Kidney (tissue), 14 donors: ENCODE measurements around the gene ZFP36L1. TPM values are rescaled to one million over a fixed set of nuclear protein-coding genes. Genes with fewer than 3 reads are reported as not detected.

Source experiments
- DNase-seq, 5 donors: peaks; one replicate each; pipeline ENCODE4 v3.0.0-alpha.2; 2013 to 2020
- FAIRE-seq: peaks from 2 replicates; lab custom pipeline; 2012; peaks lifted over from hg19 to GRCh38; lab: Jason Lieb, UNC
- H3K27ac ChIP-seq, 2 donors: one replicate each; pipeline ENCODE4 v1.7.0; 2013; ENCODE audit warnings: low read depth in 2 of 2, low read length in 2 of 2, inconsistent platforms in 1 of 2
- H3K27me3 ChIP-seq: one replicate; pipeline ENCODE4 v1.7.1; 2013; ENCODE audit warnings: low read length, inconsistent platforms; ENCODE audit not compliant: control insufficient read depth, insufficient read depth
- H3K36me3 ChIP-seq, 3 donors: one replicate each; pipeline versions ENCODE4 v1.7.0 to v1.7.1; 2013; ENCODE audit warnings: low read length in 3 of 3, control low read depth in 1 of 3, inconsistent platforms in 1 of 3; ENCODE audit not compliant: insufficient read depth in 3 of 3, control insufficient read depth in 2 of 3
- H3K4me1 ChIP-seq, 3 donors: one replicate each; pipeline versions ENCODE4 v1.7.0 to v1.7.1; 2013; ENCODE audit warnings: low read length in 3 of 3, inconsistent platforms in 1 of 3, low read depth in 1 of 3; ENCODE audit not compliant: control insufficient read depth in 2 of 3, insufficient read depth in 2 of 3
- H3K4me3 ChIP-seq, 3 donors: one replicate each; pipeline versions ENCODE4 v1.7.0 to v1.8.1; 2013; ENCODE audit warnings: low read length in 3 of 3, control low read depth in 1 of 3, inconsistent platforms in 1 of 3
- H3K9ac ChIP-seq, 3 donors: one replicate each; pipeline versions ENCODE4 v1.7.0 to v1.7.1; 2013; ENCODE audit warnings: low read length in 3 of 3, control low read depth in 1 of 3, inconsistent platforms in 1 of 3
- H3K9me3 ChIP-seq, 3 donors: one replicate each; pipeline versions ENCODE4 v1.7.0 to v1.7.1; 2013; ENCODE audit warnings: low read length in 3 of 3, control low read depth in 1 of 3, inconsistent platforms in 1 of 3; ENCODE audit not compliant: control insufficient read depth in 2 of 3, insufficient read depth in 1 of 3
- intact Hi-C: fragments of 100-400 bp; cut with DNase I; formaldehyde crosslinking; loops from one replicate; pipeline ENCODE4 v1.11.1; 2022
- polyA plus RNA-seq: library from polyadenylated mRNA; stranded (reverse); fragments of 350-450 nt; fragmentation: Illumina TruSeq; extraction: RNeasy Lipid Tissue Mini Kit (QIAGEN cat#74804); gene quantifications from one replicate; pipeline ENCODE4 v1.2.3, GENCODE V29; 2014; ENCODE audit warnings: low read depth, low replicate concordance; ENCODE audit not compliant: insufficient read depth
- total RNA-seq: library from RNA; stranded (reverse); fragmentation: NEBNext Ultra II Directional; extraction: Animal tissue kit (Norgen Biotek cat#: 25700); gene quantifications from one replicate; pipeline ENCODE4 v1.2.1, GENCODE V29; 2021
- TF ChIP-seq, protein P1 (sequence below): IDR thresholded peaks from 3 replicates; pipeline ENCODE4 v1.5.1; 2012; ENCODE audit warnings: mild to moderate bottlenecking, moderate library complexity, borderline replicate concordance; ENCODE audit not compliant: insufficient read depth; ENCODE audit errors: extremely low read depth
- donor health status: control.
- donor health status: control.
- donor health status: control.
- donor health status: control.
- donor health status: control.
- donor health status: DM: yes; HTN: yes; CAD: no.
- donor health status: Normal renal cell carcinoma (clear cell type).

The ZFP36L1 gene
- total and polyA plus RNA-seq, 2 donors from 2014 or later, result 73.3 to 289 TPM

DNA sequence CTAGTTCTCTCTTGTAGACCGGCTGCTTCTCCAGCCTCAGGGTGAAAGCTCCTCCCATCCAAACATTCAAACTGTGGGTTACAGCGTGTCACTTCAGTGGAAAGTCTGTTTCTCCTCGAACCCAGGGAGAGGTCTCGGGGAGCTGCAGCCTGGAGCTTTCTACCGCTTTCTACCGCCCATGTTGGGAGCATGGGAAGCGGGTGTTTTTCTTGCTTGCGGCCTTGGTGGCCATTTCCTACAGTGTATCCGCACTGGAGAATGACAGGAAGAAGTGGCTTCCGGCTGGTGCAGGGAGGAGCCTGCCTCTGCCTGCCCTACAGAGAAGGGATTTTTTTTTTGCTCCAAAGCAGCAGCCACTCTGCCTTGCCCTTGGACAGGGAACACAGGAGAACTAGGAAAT, 21.2 kb downstream of the ZFP36L1 start:
- H3K9ac ChIP-seq, result no peak overlapping the region
- DNase-seq (peak in 3 of 5 donors; percentile 32 to 71 (median 66)), FAIRE-seq (no peak)
- no peaks in the 10 kb centered on the region for H3K4me1 ChIP-seq
- intact Hi-C loops, result no loop called here
- H3K36me3 ChIP-seq, result no peaks in the 10 kb centered on the region
- no peaks in the 10 kb centered on the region for H3K9me3 ChIP-seq
- H3K27me3 ChIP-seq, result no peaks in the 10 kb centered on the region
- TF ChIP-seq, protein P1, sequence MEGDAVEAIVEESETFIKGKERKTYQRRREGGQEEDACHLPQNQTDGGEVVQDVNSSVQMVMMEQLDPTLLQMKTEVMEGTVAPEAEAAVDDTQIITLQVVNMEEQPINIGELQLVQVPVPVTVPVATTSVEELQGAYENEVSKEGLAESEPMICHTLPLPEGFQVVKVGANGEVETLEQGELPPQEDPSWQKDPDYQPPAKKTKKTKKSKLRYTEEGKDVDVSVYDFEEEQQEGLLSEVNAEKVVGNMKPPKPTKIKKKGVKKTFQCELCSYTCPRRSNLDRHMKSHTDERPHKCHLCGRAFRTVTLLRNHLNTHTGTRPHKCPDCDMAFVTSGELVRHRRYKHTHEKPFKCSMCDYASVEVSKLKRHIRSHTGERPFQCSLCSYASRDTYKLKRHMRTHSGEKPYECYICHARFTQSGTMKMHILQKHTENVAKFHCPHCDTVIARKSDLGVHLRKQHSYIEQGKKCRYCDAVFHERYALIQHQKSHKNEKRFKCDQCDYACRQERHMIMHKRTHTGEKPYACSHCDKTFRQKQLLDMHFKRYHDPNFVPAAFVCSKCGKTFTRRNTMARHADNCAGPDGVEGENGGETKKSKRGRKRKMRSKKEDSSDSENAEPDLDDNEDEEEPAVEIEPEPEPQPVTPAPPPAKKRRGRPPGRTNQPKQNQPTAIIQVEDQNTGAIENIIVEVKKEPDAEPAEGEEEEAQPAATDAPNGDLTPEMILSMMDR, result no peak
- peak overlapping the region in 1 of 2 donors; percentile 52 for H3K27ac ChIP-seq
- H3K4me3 ChIP-seq, result no peak overlapping the region

DNA sequence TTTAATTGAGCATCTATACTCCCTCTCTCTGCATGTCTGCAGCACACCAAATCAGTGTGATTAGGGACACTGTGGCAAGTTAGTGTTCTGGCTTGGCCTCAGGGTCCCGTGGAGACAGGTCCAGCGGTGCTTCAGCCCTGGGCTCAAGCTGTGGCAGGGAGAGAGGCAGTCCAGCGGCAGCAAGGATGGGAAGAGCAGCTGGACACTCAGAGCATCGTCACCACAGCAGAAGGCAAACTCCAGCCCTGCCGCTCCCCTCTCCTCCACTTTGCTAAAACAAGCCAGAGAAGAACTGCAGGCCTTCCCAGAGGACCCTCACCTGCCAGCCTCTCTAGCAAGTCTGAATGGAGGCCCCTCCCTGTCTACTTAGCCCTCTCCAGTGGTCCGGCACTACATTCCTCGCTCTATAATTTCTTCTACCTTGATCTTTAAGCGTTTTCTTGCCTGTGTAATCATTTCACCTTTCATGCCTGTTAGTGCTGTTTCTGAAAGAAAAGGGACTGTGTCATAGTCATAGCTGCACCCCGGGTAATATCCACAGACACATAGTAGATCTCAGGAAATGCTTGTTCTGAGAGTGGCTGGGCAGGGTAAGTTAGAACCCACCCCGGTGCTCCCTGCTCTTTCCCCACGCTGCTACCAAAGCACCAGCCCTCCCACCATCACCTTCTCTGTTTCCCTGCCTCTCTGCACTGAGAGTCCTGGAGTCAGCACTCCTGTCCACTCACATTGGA, 22.1 kb downstream of the ZFP36L1 start:
- no peaks in the 10 kb centered on the region for H3K36me3 ChIP-seq
- no peaks in the 10 kb centered on the region for H3K27me3 ChIP-seq
- H3K9ac ChIP-seq, result no peak overlapping the region
- no peak overlapping the region for H3K4me3 ChIP-seq
- TF ChIP-seq, protein P1, result no peak
- DNase-seq (peak in 1 of 5 donors; percentile 21), FAIRE-seq (no peak)
- intact Hi-C loops, result no loop called here
- peaks cover 0 to 1% (median 0%) of the 10 kb centered on the region in 3 donors for H3K4me1 ChIP-seq
- no peaks in the 10 kb centered on the region for H3K9me3 ChIP-seq
- no peak overlapping the region for H3K27ac ChIP-seq

DNA sequence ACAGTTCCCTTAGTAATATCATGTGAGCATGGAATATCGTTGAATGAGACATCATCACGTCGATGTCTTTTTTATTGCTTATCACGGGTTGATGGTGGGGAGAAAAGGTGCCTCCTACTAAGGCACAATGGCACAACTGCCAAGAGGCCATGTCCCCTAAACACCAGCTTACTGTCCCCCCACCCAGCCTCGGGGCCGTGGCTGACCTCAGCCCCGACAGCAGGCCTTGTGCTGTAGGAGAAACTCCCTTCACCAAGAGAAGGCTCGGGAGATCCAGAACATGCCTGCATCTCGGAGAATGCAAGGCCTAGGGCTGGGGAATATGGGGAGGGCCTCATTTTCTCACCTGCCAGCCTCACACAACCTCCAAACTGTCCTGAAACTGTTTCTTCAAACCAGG, 22.8 kb downstream of the ZFP36L1 start:
- intact Hi-C loops, result no loop called here
- Histone ChIP-seq H3K4me1 (peaks cover 0 to 2% (median 0%) of the 10 kb centered on the region in 3 donors), H3K27me3 (no peaks in the 10 kb centered on the region), H3K36me3 (no peaks in the 10 kb centered on the region), H3K4me3 (no peak overlapping the region), H3K27ac (no peak overlapping the region), H3K9me3 (no peaks in the 10 kb centered on the region), H3K9ac (no peak overlapping the region)
- DNase-seq, result no peak
- TF ChIP-seq, protein P1, result no peak
- no peak for FAIRE-seq
